ENCODE data around the gene ZNF76. TPM values are rescaled to one million over a fixed set of nuclear protein-coding genes. Genes with fewer than 3 reads are reported as not detected.
"Not testable (repeated sequence)": the region's sequence is repeated elsewhere in the genome, so short reads cannot be mapped to it uniquely, and the experiment has no call there.

ZNF76 gene
- total and polyA plus RNA-seq, 4 donors: 27.6 to 38.7 (median 33.5) TPM

DNA sequence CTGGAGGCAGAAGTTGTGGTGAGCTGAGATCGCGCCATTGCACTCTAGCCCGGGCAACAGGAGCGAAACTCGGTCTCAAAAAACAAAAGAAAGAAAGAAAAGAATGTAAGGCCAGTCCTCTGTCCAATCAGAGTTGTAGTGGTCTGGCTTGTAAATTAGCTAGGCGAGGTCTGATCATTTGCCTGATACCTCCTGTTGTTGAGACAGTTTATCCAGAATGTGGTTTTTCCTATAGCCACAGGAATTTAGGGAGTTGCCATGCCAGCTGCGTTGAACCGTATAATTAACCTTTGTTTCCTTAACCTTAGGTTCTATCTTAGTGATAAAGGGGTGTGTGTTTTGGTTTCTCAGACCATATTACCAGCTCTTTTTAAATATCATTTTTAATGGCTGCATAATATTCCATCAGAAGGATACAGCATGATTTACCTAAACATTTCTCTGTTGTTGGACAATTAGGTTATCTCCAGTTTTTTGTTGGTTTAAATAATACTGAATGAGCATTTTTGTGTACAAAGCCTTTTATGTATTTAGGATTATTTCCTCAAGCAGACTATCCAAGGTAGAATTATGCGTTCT is 71.1 kb downstream of the ZNF76 start:
- Histone ChIP-seq H3K9ac (ENCODE audit: insufficient read depth in 1 of 2, low read length in 2 of 2) (no peak overlapping the region), H3K4me3 (no peak overlapping the region), H3K9me3 (ENCODE audit: control insufficient read depth in 4 of 4, insufficient read depth in 3 of 4, low read length in 3 of 4) (no peaks in the 10 kb centered on the region), H3K4me1 (ENCODE audit: control insufficient read depth in 5 of 5, insufficient read depth in 5 of 5, low read length in 5 of 5) (peaks cover 0 to 2% (median 0%) of the 10 kb centered on the region in 5 donors), H3K27ac (ENCODE audit: low read depth in 1 of 2, low read length in 1 of 2) (no peak overlapping the region), H3K27me3 (ENCODE audit: control insufficient read depth in 3 of 3, insufficient read depth in 3 of 3, low read length in 2 of 3) (no peaks in the 10 kb centered on the region), H3K36me3 (ENCODE audit: control insufficient read depth in 4 of 4, insufficient read depth in 4 of 4, low read length in 4 of 4) (no peaks in the 10 kb centered on the region)
- no peak for ATAC-seq (ENCODE audit: insufficient read depth, low FRiP score)
- TF ChIP-seq, protein P1, sequence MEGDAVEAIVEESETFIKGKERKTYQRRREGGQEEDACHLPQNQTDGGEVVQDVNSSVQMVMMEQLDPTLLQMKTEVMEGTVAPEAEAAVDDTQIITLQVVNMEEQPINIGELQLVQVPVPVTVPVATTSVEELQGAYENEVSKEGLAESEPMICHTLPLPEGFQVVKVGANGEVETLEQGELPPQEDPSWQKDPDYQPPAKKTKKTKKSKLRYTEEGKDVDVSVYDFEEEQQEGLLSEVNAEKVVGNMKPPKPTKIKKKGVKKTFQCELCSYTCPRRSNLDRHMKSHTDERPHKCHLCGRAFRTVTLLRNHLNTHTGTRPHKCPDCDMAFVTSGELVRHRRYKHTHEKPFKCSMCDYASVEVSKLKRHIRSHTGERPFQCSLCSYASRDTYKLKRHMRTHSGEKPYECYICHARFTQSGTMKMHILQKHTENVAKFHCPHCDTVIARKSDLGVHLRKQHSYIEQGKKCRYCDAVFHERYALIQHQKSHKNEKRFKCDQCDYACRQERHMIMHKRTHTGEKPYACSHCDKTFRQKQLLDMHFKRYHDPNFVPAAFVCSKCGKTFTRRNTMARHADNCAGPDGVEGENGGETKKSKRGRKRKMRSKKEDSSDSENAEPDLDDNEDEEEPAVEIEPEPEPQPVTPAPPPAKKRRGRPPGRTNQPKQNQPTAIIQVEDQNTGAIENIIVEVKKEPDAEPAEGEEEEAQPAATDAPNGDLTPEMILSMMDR (IDR thresholded peaks at IDR 0.05; ENCODE audit: control extremely low read depth, extremely low read depth): no peak
- WGBS, 2 donors: 97% methylated on average over 9 of the region's 9 CpGs
- no peak for DNase-seq

DNA sequence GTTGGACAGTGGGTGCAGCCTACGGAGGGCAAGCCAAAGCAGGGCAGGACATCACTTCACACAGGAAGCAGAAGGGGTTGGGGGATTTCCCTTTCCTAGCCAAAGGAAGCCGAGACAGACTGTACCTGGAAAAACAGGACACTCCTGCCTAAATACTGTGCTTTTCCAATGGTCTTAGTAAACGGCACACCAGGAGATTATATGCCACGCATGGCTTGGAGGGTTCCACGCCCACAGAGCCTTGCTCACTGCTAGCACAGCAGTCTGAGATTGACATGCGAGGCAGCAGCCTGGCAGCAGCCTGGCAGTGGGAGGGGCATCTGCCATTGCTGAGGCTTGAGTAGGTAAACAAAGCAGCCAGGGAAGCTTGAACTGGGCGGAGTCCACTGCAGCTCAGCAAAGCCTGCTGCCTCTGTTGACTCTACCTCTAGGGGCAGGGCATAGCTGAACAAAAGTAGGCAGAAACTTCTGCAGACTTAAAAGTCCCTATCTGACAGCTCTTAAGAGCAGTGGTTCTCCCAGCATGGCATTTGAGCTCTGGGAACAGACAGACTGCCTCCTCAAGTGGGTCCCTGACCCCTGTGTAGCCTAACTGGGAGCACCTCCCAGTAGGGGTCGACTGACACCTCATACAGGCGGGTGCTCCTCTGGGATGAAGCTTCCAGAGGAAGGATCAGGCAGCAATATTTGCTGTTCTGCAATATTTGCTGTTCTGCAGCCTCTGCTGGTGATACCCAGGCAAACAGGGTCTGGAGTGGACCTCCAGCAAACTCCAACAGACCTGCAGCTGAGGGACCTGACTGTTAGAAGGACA is 72.7 kb downstream of the ZNF76 start:
- not testable (repeated sequence) for H3K4me1 ChIP-seq (ENCODE audit: control insufficient read depth in 5 of 5, insufficient read depth in 5 of 5, low read length in 5 of 5); H3K4me3 ChIP-seq; H3K27ac ChIP-seq (ENCODE audit: low read depth in 1 of 2, low read length in 1 of 2); H3K36me3 ChIP-seq (ENCODE audit: control insufficient read depth in 4 of 4, insufficient read depth in 4 of 4, low read length in 4 of 4); H3K9ac ChIP-seq (ENCODE audit: insufficient read depth in 1 of 2, low read length in 2 of 2); H3K27me3 ChIP-seq (ENCODE audit: control insufficient read depth in 3 of 3, insufficient read depth in 3 of 3, low read length in 2 of 3); DNase-seq; H3K9me3 ChIP-seq (ENCODE audit: control insufficient read depth in 4 of 4, insufficient read depth in 3 of 4, low read length in 3 of 4)
- WGBS, 2 donors: 58 to 77% methylated on average over 9 of the region's 9 CpGs
- peak; percentile 66 for ATAC-seq (ENCODE audit: insufficient read depth, low FRiP score)

DNA sequence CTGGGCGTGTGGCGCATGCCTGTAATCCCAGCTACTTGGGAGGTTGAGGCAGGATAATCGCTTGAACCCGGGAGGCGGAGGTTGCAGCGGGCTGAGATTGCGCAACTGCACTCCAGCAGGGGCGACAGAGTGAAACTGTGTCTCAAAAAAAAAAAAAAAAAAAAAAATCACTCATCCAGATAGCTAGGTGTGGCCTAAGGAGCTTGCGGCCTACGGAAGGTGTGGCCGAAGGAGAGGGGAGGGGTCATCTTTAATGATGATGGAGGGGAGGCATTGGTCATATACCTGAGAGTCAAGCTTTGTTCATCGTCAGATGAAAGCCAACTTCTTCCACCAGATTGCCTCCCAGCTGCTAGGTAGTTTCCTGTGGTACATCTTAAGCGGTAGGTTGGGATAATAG is 82.0 kb downstream of the ZNF76 start:
- ATAC-seq (ENCODE audit: insufficient read depth, low FRiP score) (no peak), DNase-seq (no peak)
- Histone ChIP-seq H3K4me3 (no peak overlapping the region), H3K27me3 (ENCODE audit: control insufficient read depth in 3 of 3, insufficient read depth in 3 of 3, low read length in 2 of 3) (no peaks in the 10 kb centered on the region), H3K9me3 (ENCODE audit: control insufficient read depth in 4 of 4, insufficient read depth in 3 of 4, low read length in 3 of 4) (no peaks in the 10 kb centered on the region), H3K4me1 (ENCODE audit: control insufficient read depth in 5 of 5, insufficient read depth in 5 of 5, low read length in 5 of 5) (peaks cover 3 to 17% (median 12%) of the 10 kb centered on the region in 5 donors), H3K36me3 (ENCODE audit: control insufficient read depth in 4 of 4, insufficient read depth in 4 of 4, low read length in 4 of 4) (peaks cover 0 to 7% (median 4%) of the 10 kb centered on the region in 4 donors), H3K27ac (ENCODE audit: low read depth in 1 of 2, low read length in 1 of 2) (no peak overlapping the region), H3K9ac (ENCODE audit: insufficient read depth in 1 of 2, low read length in 2 of 2) (no peak overlapping the region)
- WGBS, 2 donors: 72 to 74% methylated on average over 13 of the region's 13 CpGs
- TF ChIP-seq, protein P1 (IDR thresholded peaks at IDR 0.05; ENCODE audit: control extremely low read depth, extremely low read depth): no peak

Data from lung (tissue), 12 donors.